Sigmoid colon (tissue), 4 donors: ENCODE measurements around the gene PDE7B.

Source experiments
- CTCF ChIP-seq, 4 experiments: fragments of 450-650 bp in 3 of 4; fragments of 200-600 bp in 1 of 4; IDR thresholded peaks; one replicate each; pipeline ENCODE4 v1.5.1; 2016 to 2019; ENCODE audit warnings: antibody characterized with exemption in 4 of 4, mild to moderate bottlenecking in 3 of 4, moderate library complexity in 2 of 4
- POLR2A ChIP-seq, 2 donors: fragments of 450-650 bp; IDR thresholded peaks; one replicate each; pipeline ENCODE4 v1.6.1; 2016; ENCODE audit warnings: antibody characterized with exemption in 2 of 2, mild to moderate bottlenecking in 2 of 2, moderate library complexity in 2 of 2
- POLR2AphosphoS5 ChIP-seq, 4 donors: sonication (generic); formaldehyde crosslinking; IDR thresholded peaks; one replicate each; pipeline ENCODE4 v1.6.1; 2017; ENCODE audit warnings: antibody characterized with exemption in 4 of 4

- TF ChIP-seq CTCF (IDR thresholded peaks at IDR 0.05): no peak
- no peak for TF ChIP-seq POLR2A (IDR thresholded peaks at IDR 0.05)
- TF ChIP-seq POLR2AphosphoS5 (IDR thresholded peaks at IDR 0.05): no peak
Measured at GRCh38 chr6:135813401-135813800, 38.1 kb upstream of the PDE7B start.
